Endometrium (tissue), 2 donors: ENCODE measurements around the gene FBXL17.
"Not testable (repeated sequence)": the region's sequence is repeated elsewhere in the genome, so short reads cannot be mapped to it uniquely, and the experiment has no call there.

Experiments used
- FAIRE-seq: peaks from 2 replicates; lab custom pipeline; 2012; peaks lifted over from hg19 to GRCh38; lab: Jason Lieb, UNC
- donor health status: control.
- donor health status: control.

FBXL17 gene

DNA sequence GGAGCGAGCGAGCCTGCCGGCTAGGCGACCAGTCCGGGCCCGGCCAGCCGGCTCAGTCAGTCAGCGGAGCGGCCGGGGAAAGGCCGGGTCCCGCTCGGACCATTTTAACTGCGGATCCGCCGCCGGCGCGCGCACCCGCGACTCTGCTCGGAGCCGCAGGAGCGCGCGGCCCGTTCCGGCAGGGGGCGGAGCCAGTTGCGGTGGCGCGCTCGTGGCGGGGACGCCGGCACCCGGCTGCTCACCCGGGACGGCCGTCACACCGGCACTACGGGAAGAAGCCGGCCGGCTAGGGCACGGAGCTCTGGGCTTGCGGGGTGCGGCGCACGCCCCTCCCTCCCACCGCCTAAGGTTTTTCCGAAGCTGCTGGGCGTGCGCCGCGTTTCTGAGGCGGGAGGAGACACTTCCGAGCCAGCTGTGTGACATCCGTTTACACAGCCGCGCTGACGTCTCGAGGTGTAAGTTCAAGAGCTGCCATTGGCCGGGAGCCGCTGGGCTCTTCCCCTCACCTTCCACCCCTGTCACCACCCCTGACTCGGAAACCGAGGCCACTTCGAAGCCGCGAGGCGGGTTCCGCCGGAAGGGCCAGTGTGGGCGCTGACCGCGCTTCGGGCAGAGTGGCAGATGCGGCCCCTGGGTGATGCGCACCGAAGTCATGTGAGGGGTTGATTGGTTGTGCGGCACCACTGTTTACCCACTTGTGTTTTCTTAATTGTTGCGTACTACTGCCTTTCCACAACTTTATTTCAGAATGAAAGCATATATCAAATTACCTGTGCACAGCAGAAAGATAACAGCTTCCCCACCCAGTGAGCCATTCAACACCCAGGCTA, at the start of gene FBXL17:
TSS of gene FBXL17 (minus strand) at position 145 of the 830 bp plus-strand sequence.
- peak; percentile 41 for FAIRE-seq

DNA sequence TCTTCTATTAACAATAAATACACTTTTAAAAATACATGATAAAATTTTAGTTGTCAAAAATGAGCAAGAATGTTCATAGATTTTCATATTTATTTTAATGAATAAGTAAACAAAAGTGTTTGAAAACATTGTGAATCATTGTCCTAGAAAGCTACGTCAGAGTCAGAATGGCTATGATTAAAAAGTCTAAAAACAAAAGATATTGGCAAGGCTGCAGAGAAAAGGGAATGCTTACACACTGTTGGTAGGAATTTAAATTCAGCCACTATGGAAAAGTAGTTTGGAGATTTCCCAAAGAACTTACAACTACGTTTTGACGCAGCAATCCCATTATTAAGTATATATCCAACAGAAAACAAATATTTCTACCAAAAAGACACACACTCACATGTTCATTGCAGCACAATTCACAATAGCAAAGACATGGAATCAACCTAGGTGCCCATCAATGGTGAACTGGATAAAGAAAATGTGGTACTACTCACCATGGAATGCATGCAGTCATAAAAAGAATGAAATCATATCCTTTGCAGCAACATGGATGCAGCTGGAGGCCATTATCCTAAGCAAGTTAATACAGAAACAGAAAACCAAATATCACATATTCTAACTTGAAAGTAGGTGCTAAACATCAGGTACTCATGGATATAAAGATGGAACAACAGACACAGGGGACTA, 49.2 kb upstream of the FBXL17 start:
- FAIRE-seq = peak; percentile 75

DNA sequence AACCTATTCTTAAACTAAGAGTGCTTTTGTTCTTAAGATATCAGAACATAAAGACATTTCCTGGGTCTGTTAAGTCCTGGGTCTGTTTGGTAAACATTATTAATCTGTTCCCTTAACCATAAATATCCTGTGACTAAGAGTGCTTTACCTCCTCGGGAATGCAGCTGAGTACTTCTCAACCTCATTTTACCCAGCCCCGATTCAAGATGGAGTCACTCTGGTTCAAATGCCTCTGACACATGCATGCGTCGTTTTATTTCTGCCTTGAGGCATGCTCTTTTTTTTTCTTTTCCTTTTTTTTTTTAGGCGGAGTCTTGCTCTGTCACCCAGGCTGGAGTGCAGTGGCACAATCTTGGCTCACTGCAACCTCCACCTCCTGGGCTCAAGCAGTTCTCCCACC, 39.8 kb upstream of the FBXL17 start:
- FAIRE-seq = no peak

DNA sequence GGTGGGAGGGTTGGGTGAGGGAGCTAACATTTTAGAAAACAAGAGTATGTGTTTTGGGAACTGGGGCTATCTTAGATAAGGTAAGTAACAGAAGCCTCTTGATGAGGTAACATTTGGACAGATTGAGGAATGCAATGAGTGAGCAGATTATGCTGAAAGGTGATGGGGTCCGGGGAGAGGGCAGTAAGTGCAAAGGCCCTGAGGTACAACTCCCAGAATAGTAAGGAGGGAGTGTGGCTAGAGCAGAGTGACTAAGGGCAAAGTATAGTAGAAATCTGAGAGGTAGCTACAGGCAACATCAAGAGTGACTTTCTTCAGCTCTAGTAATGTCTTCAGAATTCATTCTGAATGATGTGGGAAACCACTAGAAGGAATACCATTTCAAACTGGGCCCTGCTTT, 38.9 kb upstream of the FBXL17 start:
- FAIRE-seq = no peak

DNA sequence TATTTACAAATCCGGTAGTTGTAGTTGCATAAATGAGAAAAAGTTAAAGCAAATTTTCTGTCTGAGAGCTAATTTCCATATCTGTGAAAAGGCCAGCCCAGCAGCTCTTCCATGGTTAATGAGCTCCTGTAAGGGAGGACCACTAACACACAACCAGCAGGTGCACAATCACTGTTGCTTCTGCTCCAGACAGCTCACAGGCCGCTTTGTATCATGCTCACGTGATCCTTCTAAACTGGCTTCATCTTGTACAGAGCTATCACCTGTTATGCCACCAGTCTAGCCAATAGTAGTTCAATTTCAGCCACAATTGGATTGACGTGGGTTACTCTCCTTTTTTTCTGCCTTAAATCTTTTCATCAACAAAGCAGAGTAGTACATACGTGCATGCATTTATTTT, 38.3 kb upstream of the FBXL17 start:
- no peak for FAIRE-seq

DNA sequence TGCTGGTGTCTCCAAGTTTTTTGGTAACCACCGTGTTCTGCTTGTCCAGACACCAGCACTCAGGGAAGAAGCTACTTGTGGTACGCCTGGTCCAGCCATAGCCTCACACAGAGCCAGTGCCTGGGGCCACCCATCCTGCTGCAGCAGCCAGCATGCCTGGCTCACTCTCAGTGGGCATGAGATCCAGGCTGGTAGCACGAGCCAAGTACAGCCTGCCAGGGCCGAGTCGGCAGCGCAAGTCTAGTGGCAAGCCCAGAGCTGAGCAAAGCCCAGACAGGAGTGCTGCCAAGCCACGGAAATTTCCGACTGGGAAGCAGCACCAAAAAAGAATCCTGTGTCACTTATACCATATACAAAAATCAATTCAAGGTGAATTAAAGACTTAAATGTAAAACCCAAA, 36.3 kb upstream of the FBXL17 start:
- no peak for FAIRE-seq

DNA sequence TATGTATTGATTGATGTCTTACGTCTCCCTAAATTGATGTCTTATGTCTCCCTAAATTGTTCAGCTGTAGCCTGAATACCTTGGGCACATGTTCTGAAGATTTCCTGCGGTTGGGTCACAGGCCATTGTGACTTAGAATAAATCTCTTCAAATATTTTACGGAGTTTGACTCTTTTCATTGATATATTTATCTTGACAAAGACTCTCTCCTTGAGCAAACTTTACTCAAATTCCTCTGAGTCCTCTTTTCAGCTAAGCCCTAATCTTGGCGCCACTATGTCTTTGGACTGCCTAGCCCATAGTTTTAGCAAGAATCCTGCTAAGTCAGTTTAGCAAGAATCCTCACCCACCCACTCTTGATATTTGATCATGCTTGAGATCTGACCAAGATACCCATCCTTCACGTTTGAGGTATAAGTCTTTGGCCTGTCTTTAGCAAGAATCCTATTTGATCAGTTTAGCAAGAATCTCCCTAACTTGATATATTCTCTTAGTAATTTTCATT, 35.3 kb upstream of the FBXL17 start:
- no peak for FAIRE-seq

DNA sequence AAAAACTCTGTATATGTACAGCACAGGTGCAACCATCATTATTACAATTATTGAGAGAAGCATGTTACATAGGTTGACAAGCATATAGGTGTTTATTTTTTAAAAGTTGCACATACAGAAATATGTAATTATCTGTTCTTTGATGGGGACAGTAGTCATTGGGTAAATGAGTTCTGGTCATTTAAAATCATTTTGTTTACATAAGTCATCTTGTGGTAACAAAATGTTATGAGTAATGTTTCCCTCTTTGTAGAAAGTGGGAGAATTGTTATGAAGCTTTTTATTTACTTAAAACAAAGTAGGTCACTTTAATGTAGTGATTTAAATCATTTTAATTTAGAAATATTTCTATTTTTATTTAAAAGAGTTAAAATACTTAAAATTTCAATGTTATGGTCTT, 33.8 kb upstream of the FBXL17 start:
- peak; percentile 77 for FAIRE-seq

DNA sequence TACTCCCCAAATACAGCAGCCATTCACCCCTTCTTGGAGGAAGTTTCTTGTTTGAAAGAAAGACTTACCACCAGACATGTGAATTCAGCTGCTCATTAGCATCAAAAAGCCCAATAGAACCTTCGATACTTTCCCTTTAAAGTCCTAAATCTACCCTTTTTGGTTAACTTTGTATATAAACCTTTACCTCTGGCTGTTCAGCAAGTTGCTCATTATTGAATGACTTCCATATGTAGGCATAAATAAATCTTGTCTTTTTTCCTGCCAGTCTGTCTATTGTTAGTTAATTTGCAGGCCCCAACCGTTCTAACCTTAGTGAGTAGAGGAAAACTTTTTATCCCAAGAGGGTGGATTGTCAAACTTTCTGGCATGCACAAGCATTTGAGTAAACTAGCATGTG, 27.9 kb upstream of the FBXL17 start:
- no peak for FAIRE-seq

DNA sequence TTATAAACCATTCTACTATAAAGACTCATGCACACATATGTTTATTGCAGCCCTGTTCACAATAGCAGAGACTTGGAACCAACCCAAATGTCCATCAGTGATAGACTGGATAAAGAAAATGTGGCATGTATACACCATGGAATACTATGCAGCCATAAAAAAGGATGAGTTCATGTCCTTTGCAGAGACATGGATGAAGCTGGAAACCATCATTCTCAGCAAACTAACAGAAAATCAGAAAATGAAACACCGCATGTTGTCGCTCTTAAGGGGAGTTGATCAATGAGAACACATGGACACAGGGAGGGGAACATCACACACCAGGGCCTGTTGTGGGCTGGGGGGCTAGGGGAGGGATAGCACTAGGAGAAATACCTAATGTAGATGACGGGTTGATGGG, 23.3 kb upstream of the FBXL17 start:
- not testable (repeated sequence) for FAIRE-seq

DNA sequence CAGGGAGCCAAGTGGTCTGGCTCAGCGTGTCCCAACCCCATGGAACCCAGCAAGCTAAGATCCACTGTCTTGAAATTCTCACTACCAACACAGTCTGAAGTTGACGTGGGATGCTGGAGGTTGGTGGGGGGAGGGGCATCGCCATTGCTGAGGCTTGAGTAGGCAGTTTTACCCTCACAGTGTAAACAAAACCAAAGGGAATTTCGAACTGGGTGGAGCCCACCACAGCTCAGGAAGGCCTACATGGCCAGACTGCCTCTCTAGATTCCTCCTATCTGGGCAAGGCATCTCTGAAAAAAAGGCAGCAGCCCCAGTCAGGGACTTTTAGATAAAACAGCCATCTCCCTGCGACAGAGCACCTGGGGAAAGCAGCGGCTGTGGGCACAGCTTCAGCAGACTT, 17.1 kb upstream of the FBXL17 start:
- FAIRE-seq = no peak

DNA sequence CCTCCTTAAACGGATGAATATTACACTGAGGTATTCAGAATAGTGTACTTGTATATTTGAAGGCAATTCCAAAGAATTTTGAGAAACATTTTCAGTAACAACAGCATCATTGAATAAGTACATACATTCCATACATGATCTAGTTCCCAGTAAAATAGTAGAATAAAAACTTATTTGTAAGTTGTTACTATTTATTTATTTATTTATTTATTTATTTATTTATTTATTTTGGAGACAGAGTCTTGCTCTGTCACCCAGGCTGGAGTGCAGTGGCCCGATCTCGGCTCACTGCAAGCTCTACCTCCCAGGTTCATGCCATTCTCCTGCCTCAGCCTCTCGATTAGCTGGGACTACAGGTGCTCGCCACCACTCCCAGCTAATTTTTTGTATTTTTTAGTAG, 14.9 kb upstream of the FBXL17 start:
- FAIRE-seq = not testable (repeated sequence)

DNA sequence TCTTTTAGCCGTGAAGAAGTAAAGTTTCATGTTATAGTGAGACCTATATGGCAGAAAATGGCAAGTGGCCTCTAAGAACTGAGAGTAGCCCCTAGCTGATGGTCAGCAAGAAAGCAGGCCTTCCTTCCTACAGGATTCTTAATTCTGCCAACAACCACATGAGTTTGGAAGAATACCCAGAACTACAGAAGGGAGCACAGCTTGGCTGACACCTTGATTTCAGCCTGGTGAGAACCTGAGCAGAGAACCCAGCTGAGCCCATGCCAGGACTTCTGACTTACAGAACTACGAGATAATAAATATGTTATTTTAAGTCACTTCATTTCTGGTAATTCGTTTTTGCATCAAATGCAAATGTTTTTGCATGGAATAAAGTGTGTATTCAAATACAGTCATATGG, 5.9 kb upstream of the FBXL17 start:
- FAIRE-seq = no peak

DNA sequence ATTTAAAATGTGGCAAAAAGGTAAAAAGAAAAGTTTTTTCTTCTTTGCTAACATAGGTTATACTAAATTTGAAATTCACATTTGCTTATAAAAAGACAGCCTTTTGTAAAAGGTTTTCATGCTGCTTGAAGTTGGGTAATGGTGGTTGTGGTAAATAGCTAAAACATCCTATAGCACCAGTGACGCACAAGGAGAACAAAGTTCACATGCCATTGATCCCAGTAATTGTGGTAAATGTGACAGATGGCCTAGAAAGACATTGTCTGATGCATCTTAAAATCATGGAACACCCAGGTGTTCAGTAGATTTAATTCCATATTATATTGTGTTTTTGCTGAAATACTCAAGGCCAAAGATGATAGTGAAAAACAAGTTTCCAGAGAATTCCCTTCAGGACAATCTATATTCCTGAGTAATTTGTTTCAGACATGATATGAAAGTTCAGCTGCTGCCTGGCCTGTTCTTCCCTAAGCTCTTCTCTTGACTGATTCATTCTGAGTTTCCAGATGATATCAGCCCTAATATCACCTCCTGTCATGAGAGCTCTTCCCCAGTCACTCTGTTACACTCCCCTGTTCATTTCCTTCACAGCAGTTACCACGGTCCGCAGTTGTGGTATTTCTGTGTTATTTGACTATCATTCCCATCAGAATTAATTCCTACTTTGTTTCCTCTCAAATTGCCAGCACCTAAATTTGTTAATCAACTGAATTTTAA, 4.6 kb upstream of the FBXL17 start:
- no peak for FAIRE-seq

DNA sequence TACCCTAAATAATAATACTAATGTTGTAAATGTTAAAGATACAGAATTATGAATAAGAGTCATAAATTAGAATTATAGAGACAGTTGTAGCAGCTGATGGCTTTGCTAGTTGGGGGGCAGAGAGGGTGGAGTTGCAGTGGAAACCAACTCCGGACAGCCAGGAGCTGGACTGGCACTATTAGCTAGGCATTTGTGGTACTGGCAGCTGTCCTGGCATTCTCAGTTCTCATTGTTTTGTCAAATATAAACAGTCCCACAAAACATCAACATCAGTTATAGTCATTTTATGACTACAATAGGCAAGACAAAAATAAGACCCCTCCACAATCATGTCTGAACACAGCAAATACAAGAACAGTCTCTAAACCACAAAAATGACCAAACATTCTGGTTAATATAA, 2.8 kb upstream of the FBXL17 start:
- FAIRE-seq = no peak

DNA sequence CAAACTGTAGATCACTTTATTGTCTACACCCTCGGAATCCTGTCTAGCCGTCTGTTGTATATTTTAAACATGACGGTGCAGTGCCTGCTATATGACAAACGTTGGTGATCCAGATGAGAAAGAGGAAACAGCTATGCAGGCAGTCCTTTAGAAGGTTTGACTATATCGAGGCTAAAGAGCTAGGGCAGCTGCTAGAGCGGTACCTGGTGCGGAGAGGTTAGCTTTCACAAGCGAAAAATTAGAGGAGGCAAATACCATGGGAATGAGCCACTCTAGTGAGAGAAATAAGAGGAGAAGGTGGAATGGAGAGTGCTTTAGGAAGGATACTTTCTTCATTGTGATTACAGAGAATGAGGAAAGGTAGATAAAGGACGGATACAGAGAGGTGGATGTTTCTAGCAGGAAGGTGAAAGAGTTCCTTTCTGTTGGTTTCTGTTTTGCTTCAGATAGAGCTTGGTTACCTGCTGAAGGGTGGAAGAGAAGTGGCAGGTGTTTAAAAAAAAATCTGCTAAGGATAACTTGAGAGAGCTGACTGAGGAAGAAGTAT, 959 bp upstream of the FBXL17 start:
- FAIRE-seq = no peak

DNA sequence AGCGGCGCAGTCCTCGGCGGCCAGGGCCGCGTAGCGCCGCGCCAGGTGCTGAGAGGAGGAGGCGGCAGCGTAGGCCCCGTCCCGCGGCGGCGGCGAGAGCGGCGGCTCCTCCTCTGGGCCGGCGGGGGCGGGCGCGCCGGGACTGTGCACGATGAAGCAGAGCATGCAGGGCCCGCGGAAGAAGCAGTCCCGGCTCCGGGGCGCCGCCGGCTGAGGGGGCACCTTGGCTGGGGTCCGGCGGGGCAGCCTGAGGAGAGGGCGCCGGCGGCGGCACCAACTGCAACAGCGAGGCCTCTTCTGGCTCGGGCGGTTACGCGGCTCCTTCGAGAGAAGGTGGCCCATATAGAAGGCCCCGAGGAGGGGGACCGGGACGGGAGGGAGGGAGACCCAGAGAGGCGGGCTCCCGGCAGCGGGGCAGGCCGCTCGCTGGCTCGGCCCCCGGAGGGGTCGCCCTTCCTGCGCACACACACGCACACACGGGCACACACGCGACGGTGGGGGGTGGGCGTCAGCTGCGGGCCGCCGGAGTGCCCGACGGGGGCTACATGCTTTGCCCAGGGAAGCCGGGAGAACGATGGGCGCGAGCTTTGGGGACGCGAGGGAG, 446 bp downstream of the FBXL17 start:
- no peak for FAIRE-seq

DNA sequence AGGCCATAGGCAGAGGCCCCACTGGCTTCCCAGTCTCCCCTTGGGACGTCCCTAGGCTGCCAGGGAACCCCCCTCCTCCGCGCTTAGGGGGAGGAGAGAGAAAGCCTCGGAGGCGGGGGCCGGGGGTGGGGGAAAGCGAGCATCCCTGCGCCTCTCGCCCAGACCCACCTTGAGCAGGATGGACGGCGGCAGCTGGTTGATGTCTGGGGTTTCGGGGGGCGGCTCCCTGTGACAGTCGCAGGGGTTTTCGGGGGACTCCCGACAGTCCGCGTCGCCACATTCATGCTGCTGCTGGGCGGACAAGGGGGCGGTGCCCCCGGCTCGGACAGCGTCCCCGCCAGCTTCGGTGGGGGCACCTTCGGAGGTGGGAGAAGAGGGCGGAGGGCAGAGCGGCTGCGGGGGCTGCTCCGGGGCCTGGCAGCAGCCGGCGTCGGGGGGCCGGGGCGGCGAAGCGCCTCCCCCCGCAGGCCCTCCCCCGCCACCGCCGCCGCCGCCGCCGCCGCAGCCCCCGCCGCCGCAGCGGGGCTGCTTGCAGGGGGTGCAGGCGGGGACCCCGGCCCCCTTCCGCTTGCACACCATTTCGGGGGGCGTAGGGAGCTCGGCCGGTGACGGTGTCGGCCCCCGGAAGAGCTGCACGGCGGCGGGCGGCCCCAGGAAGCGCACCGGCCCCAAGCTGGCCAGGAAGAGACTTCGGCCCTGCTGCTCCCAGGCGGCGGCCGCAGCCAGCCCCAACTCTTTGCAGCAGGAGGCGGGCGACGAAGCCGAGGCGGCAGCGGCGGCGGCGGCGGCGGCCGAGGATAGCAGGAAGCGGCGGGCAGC, 1.2 kb downstream of the FBXL17 start:
- no peak for FAIRE-seq

DNA sequence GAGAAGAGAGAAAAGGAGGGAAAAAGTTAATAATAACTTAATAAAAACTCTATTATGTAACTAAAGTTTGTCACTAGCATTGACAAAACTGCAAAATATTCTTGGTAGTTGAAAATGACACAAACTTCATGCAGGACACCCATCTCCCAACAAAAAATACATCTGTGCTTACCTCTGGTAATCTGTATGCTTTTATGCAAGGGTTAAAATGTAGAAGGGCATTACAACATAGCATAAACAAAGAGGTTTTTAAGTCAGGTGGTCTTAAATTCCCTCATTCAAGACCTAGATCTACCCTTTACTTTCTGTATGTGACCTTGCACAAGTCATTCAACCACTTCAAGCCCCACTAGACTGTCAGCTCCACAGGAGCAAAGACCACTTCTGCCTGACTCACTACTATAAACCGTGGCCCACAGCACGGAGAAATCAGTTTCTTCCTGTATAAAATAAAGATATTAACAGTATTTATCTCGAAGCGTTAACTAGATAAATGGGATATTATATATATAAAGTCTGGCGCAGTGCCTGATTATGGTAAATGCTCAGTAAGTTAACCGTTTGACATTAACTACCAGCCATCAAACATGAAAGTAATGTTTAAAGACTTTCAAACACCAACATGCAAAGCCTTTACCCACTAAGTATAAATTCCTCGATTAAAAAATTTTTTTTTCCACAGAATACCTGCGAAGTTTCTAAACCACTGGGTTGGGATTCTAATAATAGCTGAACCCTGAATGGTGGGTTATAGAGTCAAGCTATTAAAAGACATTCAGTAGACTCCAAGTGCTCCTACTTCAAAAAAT, 2.0 kb downstream of the FBXL17 start:
- FAIRE-seq = no peak

DNA sequence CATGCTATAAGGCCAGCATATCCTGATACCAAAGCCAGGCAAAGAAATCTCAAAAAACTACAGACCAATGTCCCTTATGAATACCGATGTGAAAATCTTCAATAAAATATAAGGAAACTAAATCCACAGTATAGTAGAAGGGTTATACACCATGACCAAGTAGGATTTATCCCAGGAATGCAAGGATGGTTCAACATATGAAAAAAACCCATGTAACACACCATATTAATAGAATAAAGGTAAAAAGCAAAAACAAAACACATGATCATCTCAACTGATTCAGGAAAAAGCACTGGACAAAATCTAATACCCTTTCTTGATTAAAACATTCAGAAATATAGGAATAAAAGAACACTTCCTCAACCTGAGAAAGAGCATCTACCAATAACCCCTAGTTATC, 6.1 kb downstream of the FBXL17 start:
- FAIRE-seq = no peak
